ENCODE measurements around the gene OSBPL1A.

GRCh38 chr18:24244698-24245097 is 152.9 kb downstream of the OSBPL1A start:
- TF ChIP-seq POLR2A (IDR thresholded peaks at IDR 0.05; ENCODE audit: low read length) (no peak), GATA1 (IDR thresholded peaks at IDR 0.05; ENCODE audit: low read depth, low read length) (no peak)
